ENCODE measurements around the gene H2AZ1.

- TF ChIP-seq FOXM1 (IDR thresholded peaks at IDR 0.05; ENCODE audit: borderline replicate concordance, low read depth) (no peak), NFIC (IDR thresholded peaks at IDR 0.05) (no peak), EP300 (IDR thresholded peaks at IDR 0.05; ENCODE audit: borderline replicate concordance) (no peak), EGR1 (IDR thresholded peaks at IDR 0.05) (no peak), TAF1 (IDR thresholded peaks at IDR 0.05; ENCODE audit: low read depth) (no peak), MAX (IDR thresholded peaks at IDR 0.05) (no peak), YY1 (IDR thresholded peaks at IDR 0.05; ENCODE audit: low read depth) (no peak), RAD21 (IDR thresholded peaks at IDR 0.05; ENCODE audit: low read depth) (no peak), TCF12 (IDR thresholded peaks at IDR 0.05; ENCODE audit: low read depth) (no peak), REST (IDR thresholded peaks at IDR 0.05; ENCODE audit: low read depth) (no peak), CREB1 (IDR thresholded peaks at IDR 0.05; ENCODE audit: low read depth) (no peak), TEAD4 (IDR thresholded peaks at IDR 0.05) (no peak), CEBPB (IDR thresholded peaks at IDR 0.05) (no peak)
These were observed 809 bp upstream of the H2AZ1 start for GRCh38 chr4:99950913-99951254.
